Peyer's patch (tissue), 4 donors: Measurements from ENCODE around the gene LTBP2. TPM values are rescaled to one million over a fixed set of nuclear protein-coding genes. Genes with fewer than 3 reads are reported as not detected.
A peak's percentile ranks its signal among the peaks of the same experiment; 100 is the strongest.

Source experiments
- DNase-seq, 3 donors: peaks; one replicate each; pipeline ENCODE4 v3.0.0-alpha.2; 2017 to 2019
- H3K27ac ChIP-seq, 4 donors: fragments of 200-600 bp; sonication (generic); one replicate each; pipeline ENCODE4 v1.5.1; 2016 to 2019
- H3K27me3 ChIP-seq, 2 donors: fragments of 200-600 bp; sonication (generic); one replicate each; pipeline ENCODE4 v1.5.1; 2019
- H3K36me3 ChIP-seq, 3 donors: fragments of 200-600 bp; sonication (generic); one replicate each; pipeline ENCODE4 v1.5.1; 2016 to 2019
- H3K4me1 ChIP-seq, 4 donors: fragments of 200-600 bp; sonication (generic); one replicate each; pipeline ENCODE4 v1.5.1; 2016 to 2019
- H3K4me3 ChIP-seq, 4 donors: fragments of 200-600 bp; sonication (generic); 1 replicate in 3 of 4; 2 replicates in 1 of 4; pipeline ENCODE4 v1.5.1; 2016 to 2019; ENCODE audit warnings: mild to moderate bottlenecking in 1 of 4
- H3K9me3 ChIP-seq, 4 donors: fragments of 200-600 bp; sonication (generic); one replicate each; pipeline ENCODE4 v1.5.1; 2016 to 2019; ENCODE audit warnings: mild to moderate bottlenecking in 1 of 4
- POLR2A ChIP-seq, 2 donors: fragments of 450-650 bp; IDR thresholded peaks; one replicate each; pipeline ENCODE4 v1.5.1; 2017; ENCODE audit warnings: antibody characterized with exemption in 2 of 2, mild to moderate bottlenecking in 2 of 2, moderate library complexity in 2 of 2
- total RNA-seq, 4 donors: library from RNA; depleted of rRNA; stranded (reverse); fragments of >200 nt; gene quantifications; one replicate each; pipeline ENCODE4 v1.1.0, GENCODE V29; 2016
- TF ChIP-seq, protein P1 (sequence below), 6 experiments: fragments of 450-650 bp in 4 of 6; fragments of 200-600 bp in 2 of 6; sonication (generic) in 1 of 6; IDR thresholded peaks; one replicate each; pipeline ENCODE4 v1.5.1; 2017 to 2019; ENCODE audit warnings: antibody characterized with exemption in 6 of 6, mild to moderate bottlenecking in 3 of 6, moderate library complexity in 1 of 6

The LTBP2 gene
- total RNA-seq, 4 donors from 2014 or later, result 10.7 to 34.7 (median 16.0) TPM

DNA sequence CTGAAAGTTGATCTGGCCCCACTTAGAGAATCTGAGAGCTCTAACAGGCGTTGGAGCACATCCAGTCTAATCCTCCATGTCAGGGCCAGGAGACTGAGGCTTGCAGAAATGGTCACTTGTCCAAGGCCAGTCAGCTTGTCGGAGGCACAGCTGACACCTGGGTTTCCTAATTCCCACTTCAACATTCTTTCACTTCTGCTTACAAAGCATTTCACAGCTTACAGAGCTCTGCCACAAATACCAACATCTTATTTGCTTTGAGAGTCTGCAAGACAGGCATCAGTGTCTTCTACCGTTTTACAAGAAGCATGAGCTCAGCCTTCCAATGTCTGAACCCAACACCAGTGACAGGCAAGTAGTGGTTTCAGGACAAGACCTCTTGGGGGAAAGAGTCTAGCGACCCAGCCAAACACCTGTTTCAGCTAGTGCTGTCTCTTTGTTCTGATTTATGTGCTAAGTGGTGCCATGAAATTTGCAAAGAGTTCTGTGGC is 86.6 kb downstream of the LTBP2 start:
- TF ChIP-seq POLR2A (IDR thresholded peaks at IDR 0.05), result no peak
- TF ChIP-seq, protein P1, sequence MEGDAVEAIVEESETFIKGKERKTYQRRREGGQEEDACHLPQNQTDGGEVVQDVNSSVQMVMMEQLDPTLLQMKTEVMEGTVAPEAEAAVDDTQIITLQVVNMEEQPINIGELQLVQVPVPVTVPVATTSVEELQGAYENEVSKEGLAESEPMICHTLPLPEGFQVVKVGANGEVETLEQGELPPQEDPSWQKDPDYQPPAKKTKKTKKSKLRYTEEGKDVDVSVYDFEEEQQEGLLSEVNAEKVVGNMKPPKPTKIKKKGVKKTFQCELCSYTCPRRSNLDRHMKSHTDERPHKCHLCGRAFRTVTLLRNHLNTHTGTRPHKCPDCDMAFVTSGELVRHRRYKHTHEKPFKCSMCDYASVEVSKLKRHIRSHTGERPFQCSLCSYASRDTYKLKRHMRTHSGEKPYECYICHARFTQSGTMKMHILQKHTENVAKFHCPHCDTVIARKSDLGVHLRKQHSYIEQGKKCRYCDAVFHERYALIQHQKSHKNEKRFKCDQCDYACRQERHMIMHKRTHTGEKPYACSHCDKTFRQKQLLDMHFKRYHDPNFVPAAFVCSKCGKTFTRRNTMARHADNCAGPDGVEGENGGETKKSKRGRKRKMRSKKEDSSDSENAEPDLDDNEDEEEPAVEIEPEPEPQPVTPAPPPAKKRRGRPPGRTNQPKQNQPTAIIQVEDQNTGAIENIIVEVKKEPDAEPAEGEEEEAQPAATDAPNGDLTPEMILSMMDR (IDR thresholded peaks at IDR 0.05), result no peak
- Histone ChIP-seq H3K27ac (no peak overlapping the region), H3K36me3 (no peaks in the 10 kb centered on the region), H3K9me3 (no peaks in the 10 kb centered on the region), H3K4me3 (no peak overlapping the region), H3K27me3 (no peaks in the 10 kb centered on the region), H3K4me1 (no peaks in the 10 kb centered on the region)
- no peak for DNase-seq

DNA sequence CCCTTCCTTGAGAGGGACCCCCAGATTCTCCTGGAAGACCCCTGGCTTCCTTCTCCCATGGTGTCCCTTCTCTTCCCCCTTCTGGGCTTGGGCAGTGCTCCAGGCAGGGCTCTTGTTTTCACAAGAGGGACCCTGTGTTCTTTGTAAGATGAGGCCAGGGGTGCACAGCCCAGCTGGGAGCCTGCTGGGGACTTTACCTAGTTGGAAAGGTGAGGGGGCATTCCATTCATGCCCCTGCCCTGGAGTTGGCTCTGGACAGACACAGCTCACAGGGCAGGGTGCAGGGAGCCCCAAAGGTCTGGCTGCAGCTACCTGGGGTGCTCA is 87.3 kb downstream of the LTBP2 start:
- Histone ChIP-seq H3K9me3 (no peaks in the 10 kb centered on the region), H3K27ac (no peak overlapping the region), H3K4me1 (no peaks in the 10 kb centered on the region), H3K27me3 (no peaks in the 10 kb centered on the region), H3K36me3 (no peaks in the 10 kb centered on the region), H3K4me3 (no peak overlapping the region)
- no peak for DNase-seq
- TF ChIP-seq POLR2A (IDR thresholded peaks at IDR 0.05), result no peak
- TF ChIP-seq, protein P1 (IDR thresholded peaks at IDR 0.05), result no peak

DNA sequence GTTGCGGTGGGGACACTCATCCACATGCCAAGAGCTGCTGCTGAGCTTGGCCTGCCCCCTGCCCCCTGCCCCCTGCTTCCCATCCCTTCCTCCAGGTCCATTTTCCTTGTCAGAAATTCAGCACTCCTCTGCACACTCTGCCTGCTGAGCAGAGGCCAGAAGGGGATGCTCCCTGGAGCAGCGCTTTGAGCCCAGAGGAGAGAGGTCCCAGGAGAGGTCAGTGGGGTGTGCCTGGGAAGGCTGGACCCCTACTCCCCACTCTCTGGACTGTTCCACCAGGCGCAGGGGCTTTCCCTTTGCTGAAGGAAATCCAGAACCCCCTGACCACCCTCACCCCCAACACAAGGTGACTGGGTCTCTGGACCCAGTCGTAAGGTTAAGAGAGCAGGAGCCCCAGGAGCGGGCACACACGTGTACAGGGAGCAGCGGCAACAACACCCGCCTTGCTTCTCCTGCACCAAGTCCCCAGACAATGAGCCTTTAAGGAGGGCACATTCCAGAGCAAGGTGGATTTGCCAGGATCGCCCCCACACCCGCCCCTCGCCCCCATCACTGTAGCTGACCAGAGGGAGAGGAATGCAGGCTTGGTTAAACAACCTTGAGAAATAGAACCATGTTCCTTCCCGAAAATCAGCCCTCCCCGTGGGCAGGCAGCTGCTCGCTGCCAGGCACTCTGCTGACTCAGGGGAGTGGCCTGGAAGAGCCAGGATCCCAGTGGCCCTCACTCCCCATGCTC is 87.8 kb downstream of the LTBP2 start:
- H3K4me3 ChIP-seq, result no peak overlapping the region

DNA sequence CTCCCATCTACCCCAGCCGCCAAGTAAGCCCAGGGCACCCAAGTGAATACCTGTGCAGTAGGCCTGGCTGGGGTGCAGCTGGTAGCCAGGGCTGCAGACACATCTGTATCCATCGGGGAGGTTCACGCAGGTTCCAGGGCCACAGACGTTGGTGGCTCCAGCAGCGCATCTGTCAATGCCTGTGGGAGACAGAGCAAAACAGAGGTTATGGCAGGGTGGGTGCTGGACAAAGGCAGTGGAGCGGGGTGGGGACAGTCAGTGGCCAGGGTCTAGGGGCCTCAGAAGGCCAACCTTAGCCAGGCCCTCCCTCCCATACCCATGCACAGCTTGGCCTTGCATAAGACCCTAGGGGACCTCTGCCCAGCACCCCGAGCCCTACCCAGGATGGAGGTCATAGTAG is 89.3 kb downstream of the LTBP2 start:
- Histone ChIP-seq H3K27me3 (no peaks in the 10 kb centered on the region), H3K9me3 (no peaks in the 10 kb centered on the region), H3K4me1 (no peaks in the 10 kb centered on the region), H3K27ac (no peak overlapping the region), H3K4me3 (no peak overlapping the region), H3K36me3 (no peaks in the 10 kb centered on the region)
- DNase-seq, result no peak
- TF ChIP-seq POLR2A (IDR thresholded peaks at IDR 0.05), result no peak
- TF ChIP-seq, protein P1 (IDR thresholded peaks at IDR 0.05), result no peak

More for the DNA sequence above, 87.8 kb downstream of the LTBP2 start:
- DNase-seq, result no peak
- Histone ChIP-seq H3K9me3 (no peaks in the 10 kb centered on the region), H3K27ac (no peak overlapping the region), H3K4me1 (no peaks in the 10 kb centered on the region), H3K36me3 (no peaks in the 10 kb centered on the region), H3K27me3 (no peaks in the 10 kb centered on the region)
- TF ChIP-seq, protein P1 (IDR thresholded peaks at IDR 0.05), result no peak
- TF ChIP-seq POLR2A (IDR thresholded peaks at IDR 0.05), result no peak

DNA sequence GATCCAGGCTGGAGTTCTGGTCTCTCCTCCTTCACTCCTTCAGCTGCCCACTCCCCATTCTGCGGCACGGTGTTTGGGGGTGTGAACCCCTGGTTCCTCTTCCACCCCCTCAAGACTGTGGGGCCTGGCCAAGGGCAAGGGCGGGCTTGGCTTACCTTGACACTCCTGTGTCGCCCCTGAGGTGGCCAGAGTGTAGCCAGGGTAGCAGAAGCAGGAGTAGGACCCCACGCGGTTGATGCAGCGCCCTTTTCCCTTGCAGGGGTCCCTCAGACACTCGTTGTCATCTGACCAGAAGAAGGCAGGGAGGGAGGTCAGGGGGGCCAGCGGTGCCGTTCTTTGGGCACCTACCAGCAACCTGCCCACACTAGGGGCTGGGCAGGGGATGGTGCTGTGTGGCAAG is 90.3 kb downstream of the LTBP2 start:
- Histone ChIP-seq H3K9me3 (no peaks in the 10 kb centered on the region), H3K36me3 (no peaks in the 10 kb centered on the region), H3K27me3 (no peaks in the 10 kb centered on the region), H3K4me1 (no peaks in the 10 kb centered on the region), H3K4me3 (no peak overlapping the region), H3K27ac (no peak overlapping the region)
- no peak for TF ChIP-seq POLR2A (IDR thresholded peaks at IDR 0.05)
- TF ChIP-seq, protein P1 (IDR thresholded peaks at IDR 0.05), result no peak
- DNase-seq, result peak in 1 of 3 donors; percentile 33
